Fibroblast of skin of right quadriceps (primary cell): Measurements from ENCODE around the gene CPXM2.

ENCODE experiments used
- DNase-seq: peaks from one replicate; pipeline ENCODE4 v3.0.0-alpha.2; 2013

Gene CPXM2

GRCh38 chr10:123868038-123869019 lies 23.3 kb downstream of the CPXM2 start:
- DNase-seq = no peak

GRCh38 chr10:123865880-123866279 lies 25.7 kb downstream of the CPXM2 start:
- DNase-seq = no peak

GRCh38 chr10:123865350-123865749 lies 26.3 kb downstream of the CPXM2 start:
- no peak for DNase-seq

GRCh38 chr10:123864923-123865322 lies 26.7 kb downstream of the CPXM2 start:
- DNase-seq = no peak

GRCh38 chr10:123863721-123864482 lies 27.7 kb downstream of the CPXM2 start:
- no peak for DNase-seq

GRCh38 chr10:123863183-123863575 lies 28.4 kb downstream of the CPXM2 start:
- no peak for DNase-seq

- peak; percentile 82 for DNase-seq
Measured at GRCh38 chr10:123862421-123863182, 29.0 kb downstream of the CPXM2 start.

GRCh38 chr10:123860856-123861255 lies 30.8 kb downstream of the CPXM2 start:
- DNase-seq = no peak

GRCh38 chr10:123860209-123860608 lies 31.4 kb downstream of the CPXM2 start:
- no peak for DNase-seq

- no peak for DNase-seq
Measured at GRCh38 chr10:123859653-123860050, 32.0 kb downstream of the CPXM2 start.

GRCh38 chr10:123858907-123859652 lies 32.5 kb downstream of the CPXM2 start:
- DNase-seq = no peak

- peak; percentile 93 for DNase-seq
Measured at GRCh38 chr10:123858077-123858681, 33.4 kb downstream of the CPXM2 start.

GRCh38 chr10:123857616-123858015 lies 34.0 kb downstream of the CPXM2 start:
- DNase-seq = no peak

- peak; percentile 31 for DNase-seq
Measured at GRCh38 chr10:123855008-123855684, 36.5 kb downstream of the CPXM2 start.

- DNase-seq = no peak
Measured at GRCh38 chr10:123854498-123854897, 37.1 kb downstream of the CPXM2 start.

GRCh38 chr10:123854003-123854402 lies 37.6 kb downstream of the CPXM2 start:
- no peak for DNase-seq

GRCh38 chr10:123852411-123852951 lies 39.1 kb downstream of the CPXM2 start:
- DNase-seq = no peak

GRCh38 chr10:123848564-123849457 lies 42.8 kb downstream of the CPXM2 start:
- peak; percentile 19 for DNase-seq

GRCh38 chr10:123847686-123848432 lies 43.7 kb downstream of the CPXM2 start:
- peak; percentile 67 for DNase-seq
